CD4-positive, alpha-beta T cell treated with Interleukin-17A for 4 hours (primary cell): Measurements from ENCODE around the gene EXO5.
"Not testable (repeated sequence)": the region's sequence is repeated elsewhere in the genome, so short reads cannot be mapped to it uniquely, and the experiment has no call there.

ENCODE experiments used
- DNase-seq: peaks from one replicate; pipeline ENCODE4 v3.0.0-alpha.2; 2020; ENCODE audit warnings: mixed read lengths

Gene EXO5

GRCh38 chr1:40553017-40553416 is 44.5 kb downstream of the EXO5 start:
- no peak for DNase-seq

GRCh38 chr1:40554807-40555206 is 46.2 kb downstream of the EXO5 start:
- not testable (repeated sequence) for DNase-seq

- DNase-seq: no peak
These were observed 47.6 kb downstream of the EXO5 start for GRCh38 chr1:40556121-40556520.

GRCh38 chr1:40558241-40558640 is 49.7 kb downstream of the EXO5 start:
- not testable (repeated sequence) for DNase-seq

- DNase-seq: no peak
These were observed 53.6 kb downstream of the EXO5 start for GRCh38 chr1:40562185-40562584.

- no peak for DNase-seq
These were observed 54.7 kb downstream of the EXO5 start for GRCh38 chr1:40563266-40563665.

- DNase-seq: no peak
These were observed 55.9 kb downstream of the EXO5 start for GRCh38 chr1:40564506-40564905.

GRCh38 chr1:40564913-40565312 is 56.3 kb downstream of the EXO5 start:
- DNase-seq: no peak
